GM21528 (cell line): ENCODE data around the gene NLRP5.
"Not testable (repeated sequence)": the region's sequence is repeated elsewhere in the genome, so short reads cannot be mapped to it uniquely, and the experiment has no call there.

Source experiments
- ATAC-seq: cut with Tn5 transposase; IDR thresholded peaks from one replicate; pipeline ENCODE4 v1.9.1; 2021; ENCODE audit warnings: mild to moderate bottlenecking, moderate library complexity; ENCODE audit not compliant: unreplicated experiment, low FRiP score

NLRP5 gene

DNA sequence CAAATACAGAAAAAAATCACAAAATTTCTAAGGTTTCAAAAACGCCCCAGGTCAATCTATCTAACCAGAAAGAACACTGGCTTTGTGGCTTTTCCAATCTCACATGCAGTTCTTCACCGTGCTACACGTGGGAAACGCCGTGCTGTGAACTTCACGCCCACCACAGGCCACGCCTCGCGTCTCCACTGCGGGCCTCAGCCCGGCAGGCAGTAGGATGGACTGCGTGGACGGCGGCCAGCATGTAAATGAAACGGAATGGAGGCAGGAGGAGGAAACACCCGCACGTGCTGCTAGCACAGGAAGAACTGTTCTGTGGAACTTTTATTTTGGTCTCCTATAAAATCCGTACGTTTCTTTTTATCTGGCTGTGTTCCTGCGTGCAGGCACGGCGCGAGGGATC is 110.7 kb downstream of the NLRP5 start:
- no peak for ATAC-seq

DNA sequence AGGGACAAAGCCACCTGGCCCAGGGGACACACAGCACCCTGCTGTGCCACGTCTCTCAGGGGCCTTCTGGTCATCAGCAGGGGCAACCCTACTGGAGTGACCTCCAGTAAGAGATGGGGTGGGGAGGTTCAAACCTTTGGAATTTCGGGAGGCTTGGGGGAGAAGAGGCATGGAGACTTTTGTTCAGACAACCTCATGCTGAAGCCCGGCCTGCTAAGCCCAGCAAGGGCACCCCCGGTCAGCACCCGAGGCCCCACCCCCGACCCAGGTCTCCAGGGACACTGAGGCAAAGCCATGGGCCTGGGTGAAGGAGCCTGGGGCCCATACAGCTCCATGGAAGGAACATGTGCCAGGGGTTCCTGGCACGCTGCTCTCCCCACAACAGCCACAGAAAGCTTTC is 111.2 kb downstream of the NLRP5 start:
- no peak for ATAC-seq

DNA sequence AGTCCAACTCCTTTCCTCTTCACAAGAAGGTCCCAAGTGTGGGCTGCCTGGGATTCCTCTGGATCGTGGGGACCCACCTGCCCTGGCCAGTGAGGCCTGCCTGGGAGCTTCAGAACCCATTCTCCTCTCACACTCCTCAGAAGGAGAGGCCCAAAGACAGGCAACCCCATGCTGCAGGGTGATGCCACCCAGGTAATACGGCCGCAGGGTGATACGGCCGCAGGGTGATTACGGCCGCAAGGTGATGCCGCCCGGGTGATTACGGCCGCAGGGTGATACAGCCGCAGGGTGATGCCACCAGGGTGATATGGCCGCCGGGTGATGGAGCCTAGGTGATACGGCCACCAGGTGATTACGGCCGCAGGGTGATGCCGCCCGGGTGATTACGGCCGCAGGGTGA is 111.7 kb downstream of the NLRP5 start:
- ATAC-seq: not testable (repeated sequence)

DNA sequence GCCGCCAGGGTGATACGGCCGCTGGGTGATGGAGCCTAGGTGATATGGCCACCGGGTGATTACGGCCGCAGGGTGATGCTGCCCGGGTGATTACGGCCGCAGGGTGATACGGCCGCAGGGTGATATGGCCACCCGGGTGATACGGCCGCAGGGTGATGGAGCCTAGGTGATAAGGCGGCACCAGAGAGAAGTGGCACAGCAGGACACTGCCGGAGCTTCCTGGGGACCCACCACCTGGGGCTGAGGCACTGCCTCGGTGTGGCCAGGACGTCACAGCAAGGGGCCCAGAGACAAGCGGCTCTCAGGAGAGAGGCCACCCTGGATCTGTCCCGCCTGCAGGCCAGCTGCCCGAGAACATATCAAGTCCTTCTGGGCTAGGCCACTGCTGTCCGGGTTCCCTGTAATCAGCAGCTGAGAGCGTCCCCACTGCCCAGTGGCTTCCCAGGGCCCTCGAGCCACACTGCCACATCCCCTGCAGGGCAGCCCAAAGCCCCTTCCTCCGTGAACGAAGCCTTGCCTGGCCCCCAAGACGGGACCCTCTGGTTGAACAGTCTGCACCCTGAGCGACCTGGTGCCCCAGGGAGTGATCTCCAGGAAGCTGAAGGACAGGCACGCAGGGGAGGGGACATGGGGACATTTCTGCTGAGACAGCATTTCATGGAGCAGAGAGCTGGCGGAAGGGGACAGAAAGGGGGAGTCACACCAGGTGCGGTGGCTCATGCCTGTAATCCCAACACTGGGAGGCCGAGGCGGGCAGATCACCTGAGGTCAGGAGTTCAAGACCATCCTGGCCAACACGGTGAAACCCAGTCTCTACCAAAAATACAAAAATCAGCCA is 112.4 kb downstream of the NLRP5 start:
- ATAC-seq: no peak

DNA sequence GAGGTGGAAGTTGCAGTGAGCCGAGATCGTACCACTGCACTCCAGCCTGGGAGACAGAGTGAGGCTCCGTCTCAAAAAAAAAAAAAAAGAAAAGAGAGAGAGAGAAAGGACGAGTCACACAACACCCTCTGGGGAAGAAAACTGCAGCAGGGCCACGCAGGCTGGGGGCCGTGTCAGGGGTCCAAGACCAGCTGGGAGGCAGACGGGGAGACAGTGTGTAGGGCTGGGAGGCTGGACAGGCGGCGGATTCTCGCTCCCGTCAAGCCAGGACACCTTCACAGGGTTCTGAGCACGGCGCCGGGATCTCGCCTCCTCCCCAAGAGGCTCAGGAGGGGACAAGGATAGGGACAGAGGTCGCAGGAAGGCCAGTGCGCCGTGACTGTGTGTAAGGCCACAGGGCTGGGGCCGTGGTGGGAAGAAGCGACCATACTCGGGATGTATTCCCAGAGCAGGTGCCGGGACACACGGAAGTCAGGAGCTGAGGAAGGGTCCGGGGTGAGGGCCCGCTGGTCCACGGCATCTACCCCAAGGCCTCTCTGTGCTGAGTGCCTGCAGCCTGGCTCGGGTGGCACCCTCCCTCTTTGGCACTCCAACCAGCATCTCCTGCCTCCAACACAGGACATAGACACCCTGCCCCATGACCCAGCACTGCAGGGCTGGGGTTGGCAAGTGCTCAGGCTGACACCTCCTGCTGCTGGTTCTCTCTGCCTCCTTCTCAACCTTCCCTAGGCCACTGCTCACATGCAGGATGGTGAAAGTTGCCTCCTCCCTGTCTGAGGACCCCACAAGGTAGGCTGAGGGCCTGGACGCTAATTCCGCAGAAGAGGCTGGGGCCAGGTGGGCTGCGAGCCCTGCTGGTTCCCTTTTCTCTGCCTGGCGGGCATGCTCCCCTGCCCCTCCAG is 113.3 kb downstream of the NLRP5 start:
- no peak for ATAC-seq

DNA sequence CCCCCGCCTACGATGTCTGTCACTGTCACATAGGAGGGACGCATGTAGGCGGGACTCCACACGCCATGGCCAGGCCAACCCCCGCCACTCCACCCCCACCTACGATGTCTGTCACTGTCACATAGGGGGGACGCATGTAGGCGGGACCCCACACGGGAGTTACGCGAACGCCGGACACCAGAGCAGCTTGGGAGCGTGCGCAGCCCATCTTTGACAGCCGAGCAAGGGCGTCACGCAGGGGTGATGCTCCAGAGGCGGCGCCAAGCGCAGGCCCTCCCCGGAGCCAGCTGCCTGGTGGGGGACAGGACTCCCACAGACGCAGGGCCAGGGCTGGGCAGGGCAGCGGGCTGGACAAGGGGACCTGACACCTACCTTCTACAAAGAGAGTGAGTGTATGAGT is 114.5 kb downstream of the NLRP5 start:
- ATAC-seq: no peak

DNA sequence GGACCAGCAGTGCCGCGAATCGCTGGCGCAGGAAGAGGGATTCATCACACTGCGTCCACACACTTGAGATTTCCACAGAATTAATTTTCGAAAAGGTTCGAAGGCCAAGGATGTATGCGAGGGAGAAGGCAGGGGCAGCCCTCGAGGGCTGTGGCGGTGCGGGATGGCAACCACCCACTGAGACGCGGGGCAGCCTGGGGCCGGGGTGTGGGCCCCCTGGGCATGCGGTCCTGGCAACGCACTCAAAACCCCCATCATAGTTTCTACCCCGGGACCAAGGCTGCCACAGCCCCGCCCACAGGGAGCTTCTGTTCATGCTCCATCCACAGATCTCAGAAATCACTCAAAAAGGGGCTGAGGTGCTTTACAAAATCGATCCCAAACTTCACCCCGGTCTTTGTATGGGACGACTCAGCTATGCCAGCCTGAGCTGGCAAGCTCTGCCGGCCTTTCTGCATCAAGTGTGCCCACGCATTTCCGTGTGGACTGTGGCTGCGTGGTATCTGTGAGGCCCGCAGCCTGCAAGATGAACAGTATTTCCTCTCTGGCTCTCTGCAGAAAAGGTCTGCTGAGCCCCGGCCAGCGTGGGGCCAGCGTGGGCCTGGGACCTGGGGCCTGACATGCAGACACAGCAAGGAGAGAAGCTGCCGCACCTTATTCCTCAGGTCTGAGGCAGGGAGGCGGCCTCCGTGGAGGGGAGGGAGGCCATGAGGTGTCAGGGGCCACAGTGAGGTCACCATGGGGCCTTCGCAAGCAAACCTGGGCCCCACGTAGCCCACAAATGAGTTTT is 115.4 kb downstream of the NLRP5 start:
- no peak for ATAC-seq

DNA sequence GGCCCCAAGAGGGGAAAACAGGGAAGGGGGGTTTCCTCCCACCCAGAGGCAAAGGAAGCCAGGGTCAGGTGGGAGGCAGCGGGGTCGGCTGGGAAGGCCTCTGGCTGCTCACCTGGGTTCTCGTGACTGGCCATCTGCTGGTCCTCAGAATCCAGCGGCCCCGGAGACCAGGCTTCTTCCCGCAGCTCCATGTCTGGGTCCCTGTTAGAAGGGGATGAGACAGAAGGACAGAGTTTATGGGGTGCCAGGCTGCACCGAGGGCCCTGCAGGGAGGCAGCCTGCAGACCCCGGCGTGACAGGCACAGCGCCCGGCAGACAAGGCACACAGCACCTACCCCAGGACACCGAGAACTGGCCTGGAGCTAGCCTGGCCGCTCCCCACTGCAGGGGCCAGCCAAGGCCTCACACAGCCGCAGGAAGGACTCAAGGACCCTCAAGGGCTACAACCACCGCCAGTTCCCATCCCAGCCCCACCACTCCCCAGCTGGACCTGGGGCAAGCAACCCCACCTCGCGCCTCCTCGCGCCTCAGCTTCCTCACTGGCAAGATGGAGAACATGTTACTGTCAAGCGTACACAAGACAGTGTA is 116.5 kb downstream of the NLRP5 start:
- no peak for ATAC-seq

DNA sequence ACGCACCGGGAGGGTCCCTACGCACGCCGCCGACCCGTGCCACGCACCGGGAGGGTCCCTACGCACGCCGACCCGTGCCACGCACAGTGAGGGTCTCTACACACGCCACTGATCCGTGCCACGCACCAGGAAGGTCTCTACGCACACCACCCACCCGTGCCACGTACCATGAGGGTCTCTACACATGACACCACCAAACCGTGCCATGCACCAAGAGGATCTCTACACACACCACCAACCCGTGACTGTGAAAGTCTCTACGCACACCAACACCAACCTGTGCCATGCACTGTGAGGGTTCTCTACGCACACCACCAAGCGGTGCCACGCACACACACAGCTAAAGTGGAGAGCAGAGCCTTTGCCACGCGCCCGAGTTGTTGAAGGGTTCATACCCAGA is 117.8 kb downstream of the NLRP5 start:
- no peak for ATAC-seq

DNA sequence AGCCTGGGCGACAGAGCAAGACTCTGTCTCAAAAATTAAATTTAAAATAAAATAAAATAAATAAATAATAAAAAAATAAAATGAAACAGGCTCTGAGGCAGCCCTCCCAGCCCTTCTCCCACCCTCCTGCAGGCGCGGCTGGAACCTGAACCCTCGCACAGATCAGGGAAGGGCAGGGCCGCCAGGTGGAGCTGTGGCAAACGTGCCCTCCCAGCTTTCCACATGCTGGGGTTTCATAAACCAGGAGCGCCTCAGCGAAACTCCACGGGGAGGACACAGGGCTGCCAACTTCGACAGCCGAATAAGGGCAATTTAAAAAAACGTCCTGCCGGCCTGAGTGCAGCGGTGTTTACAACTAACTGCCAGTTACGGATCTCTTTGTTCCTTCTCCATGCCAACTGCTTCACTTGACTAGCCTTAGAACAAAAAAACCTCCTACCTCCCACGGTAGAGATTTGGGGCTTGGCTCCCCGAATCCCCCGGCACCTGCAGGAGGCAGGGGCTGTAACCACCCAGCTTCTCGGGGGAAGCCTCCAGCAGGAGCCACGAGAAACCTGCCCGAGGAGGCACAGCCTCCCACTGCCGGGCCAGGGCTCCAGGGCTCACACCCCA is 118.6 kb downstream of the NLRP5 start:
- no peak for ATAC-seq

DNA sequence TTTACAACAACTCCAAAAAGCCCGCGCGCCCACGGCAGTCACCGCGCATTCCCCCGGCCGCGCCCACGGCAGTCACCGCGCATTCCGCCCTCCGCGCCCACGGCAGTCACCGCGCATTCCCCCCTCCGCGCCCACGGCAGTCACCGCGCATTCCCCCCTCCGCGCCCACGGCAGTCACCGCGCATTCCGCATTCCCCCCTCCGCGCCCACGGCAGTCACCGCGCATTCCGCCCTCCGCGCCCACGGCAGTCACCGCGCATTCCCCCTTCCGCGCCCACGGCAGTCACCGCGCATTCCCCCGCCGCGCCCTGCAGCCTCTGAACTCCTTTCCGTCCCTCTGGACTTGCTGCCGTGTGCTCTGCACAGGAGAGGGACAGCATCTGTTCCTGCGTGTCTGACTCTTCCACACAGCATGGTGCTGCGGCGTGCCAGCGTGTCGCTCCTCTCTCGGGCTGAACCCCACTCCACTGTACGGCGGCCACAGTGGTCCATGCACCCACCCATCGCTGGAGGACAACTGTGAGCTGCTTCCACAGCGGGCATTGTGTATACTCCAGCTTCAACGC is 119.3 kb downstream of the NLRP5 start:
- ATAC-seq: not testable (repeated sequence)

DNA sequence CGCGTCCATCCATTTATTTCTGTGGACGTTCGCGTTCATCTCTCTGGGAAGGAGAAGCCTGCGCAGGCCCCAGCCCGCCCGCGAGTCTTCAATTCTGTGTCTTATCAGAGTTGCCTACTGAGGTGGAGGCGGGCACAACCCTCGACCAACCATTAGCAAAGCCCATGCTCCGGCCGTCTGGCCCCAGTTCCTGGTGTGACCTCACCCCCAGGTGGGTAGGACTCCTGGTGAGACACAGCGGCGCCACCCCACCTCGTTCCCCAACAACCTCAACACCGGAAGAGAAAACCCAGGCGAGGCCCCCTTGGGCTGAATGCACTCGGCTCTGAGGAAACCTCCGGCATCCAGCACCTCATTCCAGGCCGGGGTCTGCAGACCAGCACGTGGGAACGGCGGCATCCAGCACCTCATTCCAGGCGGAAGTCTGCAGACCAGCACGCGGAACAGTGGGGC is 119.8 kb downstream of the NLRP5 start:
- no peak for ATAC-seq

DNA sequence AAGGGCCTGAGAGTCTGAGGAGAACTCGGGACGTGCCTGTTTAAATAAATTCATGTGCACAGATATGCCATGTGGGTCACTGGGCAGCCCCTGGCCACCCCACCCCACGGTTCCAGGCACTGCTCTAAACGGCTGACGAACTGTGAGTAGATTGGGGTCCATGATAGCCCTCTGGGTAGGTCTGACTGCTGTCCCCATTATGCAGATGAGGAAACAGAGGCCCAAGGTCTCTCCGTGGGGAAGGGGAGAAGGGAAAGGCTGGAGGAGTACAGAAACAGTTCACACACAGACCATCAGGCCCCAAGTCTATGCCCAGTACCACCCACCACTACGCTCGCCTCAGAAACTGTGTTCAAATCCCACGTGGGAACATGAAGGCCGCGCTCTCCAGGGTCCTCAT is 120.4 kb downstream of the NLRP5 start:
- ATAC-seq: no peak

DNA sequence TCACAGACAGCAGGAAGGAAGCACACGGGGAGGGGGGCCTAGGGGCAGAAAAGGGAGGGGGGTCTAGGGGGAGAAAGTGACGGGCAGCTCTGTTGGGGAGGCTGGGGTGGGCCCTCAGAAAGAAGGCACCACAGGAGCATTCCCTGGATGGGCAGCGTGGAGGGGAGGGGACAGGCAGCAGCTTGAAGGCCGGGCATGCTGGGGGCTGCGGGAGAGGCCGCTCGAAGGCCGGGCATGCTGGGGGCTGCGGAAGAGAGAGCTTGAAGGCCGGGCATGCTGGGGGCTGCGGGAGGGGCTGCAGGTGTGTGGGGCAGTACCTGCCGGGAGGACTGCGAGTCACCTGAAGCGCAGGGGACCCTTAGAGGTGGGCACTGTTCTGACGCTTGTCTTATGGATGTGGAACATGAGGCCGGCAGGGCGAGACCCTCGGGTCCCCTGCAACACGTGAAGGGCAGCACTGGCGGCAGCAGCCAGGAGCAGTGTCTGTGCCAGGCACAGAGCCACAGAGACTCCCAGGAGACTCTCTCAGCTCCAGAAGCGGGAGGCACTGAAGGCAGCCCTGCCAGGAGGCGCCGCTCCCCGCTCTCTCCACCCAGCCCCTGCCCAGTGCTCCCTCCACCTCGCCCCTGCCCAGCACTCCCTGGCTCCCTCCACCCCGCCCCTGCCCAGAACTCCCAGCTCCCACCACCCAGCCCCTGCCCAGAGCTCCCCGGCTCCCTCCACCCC is 121.2 kb downstream of the NLRP5 start:
- ATAC-seq: no peak

DNA sequence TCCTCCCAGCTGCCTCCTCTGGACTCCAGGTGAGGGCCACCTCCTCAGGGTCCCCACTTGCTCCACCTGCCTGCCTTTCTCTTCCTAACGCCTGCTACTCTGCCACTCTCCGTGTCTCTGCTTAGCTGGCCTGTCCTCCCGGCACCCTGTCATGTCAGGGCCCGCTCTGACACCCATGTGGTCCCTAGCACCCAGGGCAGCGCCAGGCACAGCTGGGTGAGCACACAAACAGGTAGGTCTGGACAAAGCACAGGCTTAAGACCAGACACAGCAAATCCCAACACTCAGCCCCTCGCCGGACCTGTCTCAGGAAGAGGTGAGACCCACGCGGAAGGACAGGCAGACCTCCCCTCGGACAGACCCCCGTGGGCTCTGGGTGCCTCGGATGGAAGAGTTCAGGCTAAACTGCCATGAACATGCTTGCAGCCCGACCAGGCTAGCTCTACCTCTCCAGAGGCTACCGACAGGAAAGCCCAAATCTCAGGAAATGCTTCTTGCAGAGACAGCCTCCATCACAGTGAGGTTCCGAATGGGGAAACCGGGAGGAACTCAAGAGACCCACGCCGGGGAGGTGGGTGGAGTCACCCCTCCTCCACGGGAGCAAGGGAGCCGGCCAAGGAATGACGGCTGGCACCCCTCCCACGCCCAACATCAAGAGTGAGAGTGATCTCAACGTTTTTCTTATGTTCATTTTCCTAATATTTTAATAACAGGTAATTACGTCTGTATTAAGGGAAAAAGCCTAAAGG is 122.0 kb downstream of the NLRP5 start:
- ATAC-seq: no peak

DNA sequence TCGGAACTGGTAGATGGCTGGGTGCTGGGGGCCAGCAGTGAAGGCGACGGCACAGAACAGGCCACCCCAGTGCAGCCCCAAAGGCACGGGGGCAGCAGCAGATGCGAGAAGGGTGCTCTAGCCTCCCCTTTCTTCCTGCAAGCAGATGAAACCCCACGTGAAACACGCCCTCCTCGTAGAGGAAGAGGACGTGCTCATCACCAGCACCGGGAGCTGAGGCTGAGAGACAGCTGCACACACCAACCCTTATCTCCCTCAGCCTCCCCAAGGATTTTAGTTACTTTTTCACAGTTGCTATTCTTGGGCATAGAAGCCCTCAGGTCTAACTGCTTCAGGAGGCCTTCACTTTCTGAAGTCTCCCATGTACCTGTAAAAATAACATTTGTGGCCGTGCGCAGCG is 122.7 kb downstream of the NLRP5 start:
- ATAC-seq: no peak

DNA sequence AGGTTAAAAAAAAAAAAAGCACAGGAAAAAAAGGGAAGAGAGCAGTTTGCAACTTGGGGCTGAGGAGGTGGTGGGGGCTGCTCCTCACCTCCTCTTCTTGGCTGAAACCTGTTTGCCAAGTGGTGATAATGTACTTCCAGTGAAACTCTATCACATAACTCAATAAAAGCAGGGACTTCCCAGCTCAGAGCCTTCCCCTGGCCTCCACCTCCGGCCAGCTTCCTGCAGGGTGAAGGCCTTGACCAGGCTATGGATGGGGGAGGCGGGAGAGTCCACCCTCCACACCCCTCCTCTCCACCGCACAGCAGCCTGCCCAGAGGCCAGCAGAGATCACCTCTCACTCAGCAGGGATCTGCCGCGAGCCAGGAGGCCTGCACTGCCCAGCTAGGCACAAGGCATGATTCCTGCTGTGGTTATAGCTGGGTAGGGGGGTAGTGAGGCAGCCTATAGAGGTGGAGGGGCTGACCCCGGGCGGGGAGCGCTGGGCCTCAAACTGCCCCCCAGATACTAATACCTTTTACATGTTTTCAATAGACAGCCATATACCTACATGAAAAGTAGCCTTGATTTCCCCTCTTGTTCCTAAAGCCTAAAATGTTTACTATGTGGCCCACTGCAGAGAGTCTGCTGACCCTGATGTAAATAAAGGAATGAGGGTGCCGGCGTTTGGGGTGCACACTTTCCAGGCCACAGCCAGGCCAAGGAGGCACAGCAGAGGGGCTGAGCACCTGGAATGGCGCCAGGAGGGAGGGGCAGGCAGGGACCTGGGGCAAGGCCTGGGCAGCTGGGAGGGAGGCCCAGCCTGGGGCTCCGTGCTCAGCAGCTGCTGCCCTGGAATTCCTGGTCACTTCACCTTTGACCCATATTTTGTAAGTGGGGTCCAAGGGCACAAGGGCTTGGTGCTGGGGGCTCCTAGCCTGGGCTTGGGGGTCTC is 124.2 kb downstream of the NLRP5 start:
- ATAC-seq: no peak
